Fibroblast of villous mesenchyme (primary cell): Measurements from ENCODE around the gene PTPRN2. TPM values are rescaled to one million over a fixed set of nuclear protein-coding genes. Genes with fewer than 3 reads are reported as not detected.

Source experiments
- DNase-seq: peaks from one replicate; pipeline ENCODE4 v3.0.0-alpha.2; 2010; ENCODE audit warnings: low read depth
- H3K4me3 ChIP-seq: 2 replicates; pipeline ENCODE4 v1.5.1; 2011; ENCODE audit warnings: low read depth, mild to moderate bottlenecking, low read length
- total RNA-seq: library from RNA; depleted of rRNA; stranded (reverse); fragments of >200 nt; gene quantifications from 2 replicates; pipeline ENCODE4 v1.2.3, GENCODE V29; 2012
- TF ChIP-seq, protein P1 (sequence below): IDR thresholded peaks from 2 replicates; pipeline ENCODE4 v1.5.1; 2012; ENCODE audit warnings: low read depth, mild to moderate bottlenecking, low read length; ENCODE audit not compliant: insufficient read depth

The PTPRN2 gene
- total RNA-seq, 1 donor = not detected

DNA sequence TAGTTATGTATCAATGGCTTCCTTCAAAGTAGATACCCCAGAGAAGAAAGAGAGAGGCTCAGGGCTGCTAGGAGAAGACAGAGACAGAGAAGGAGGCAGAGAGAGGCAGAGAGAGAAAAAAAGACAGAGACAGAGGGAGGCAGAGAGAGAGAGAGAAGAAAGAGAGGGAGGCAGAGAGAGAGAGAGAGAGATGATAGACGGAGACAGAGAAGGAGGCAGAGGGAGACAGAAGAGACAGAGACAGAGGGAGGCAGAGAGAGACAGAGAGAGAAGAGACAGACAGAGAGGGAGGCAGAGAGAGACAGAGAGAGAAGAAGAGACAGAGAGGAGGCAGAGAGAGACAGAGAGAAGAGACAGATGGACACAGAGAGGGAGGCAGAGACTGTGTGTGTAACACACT is 1062.9 kb downstream of the PTPRN2 start:
- TF ChIP-seq, protein P1, sequence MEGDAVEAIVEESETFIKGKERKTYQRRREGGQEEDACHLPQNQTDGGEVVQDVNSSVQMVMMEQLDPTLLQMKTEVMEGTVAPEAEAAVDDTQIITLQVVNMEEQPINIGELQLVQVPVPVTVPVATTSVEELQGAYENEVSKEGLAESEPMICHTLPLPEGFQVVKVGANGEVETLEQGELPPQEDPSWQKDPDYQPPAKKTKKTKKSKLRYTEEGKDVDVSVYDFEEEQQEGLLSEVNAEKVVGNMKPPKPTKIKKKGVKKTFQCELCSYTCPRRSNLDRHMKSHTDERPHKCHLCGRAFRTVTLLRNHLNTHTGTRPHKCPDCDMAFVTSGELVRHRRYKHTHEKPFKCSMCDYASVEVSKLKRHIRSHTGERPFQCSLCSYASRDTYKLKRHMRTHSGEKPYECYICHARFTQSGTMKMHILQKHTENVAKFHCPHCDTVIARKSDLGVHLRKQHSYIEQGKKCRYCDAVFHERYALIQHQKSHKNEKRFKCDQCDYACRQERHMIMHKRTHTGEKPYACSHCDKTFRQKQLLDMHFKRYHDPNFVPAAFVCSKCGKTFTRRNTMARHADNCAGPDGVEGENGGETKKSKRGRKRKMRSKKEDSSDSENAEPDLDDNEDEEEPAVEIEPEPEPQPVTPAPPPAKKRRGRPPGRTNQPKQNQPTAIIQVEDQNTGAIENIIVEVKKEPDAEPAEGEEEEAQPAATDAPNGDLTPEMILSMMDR = no peak
- no peak for DNase-seq
- no peak overlapping the region for H3K4me3 ChIP-seq

GRCh38 chr7:157523766-157524421 is 1063.7 kb downstream of the PTPRN2 start:
- TF ChIP-seq, protein P1 = no peak
- H3K4me3 ChIP-seq = no peak overlapping the region
- no peak for DNase-seq

GRCh38 chr7:157523371-157523765 is 1064.3 kb downstream of the PTPRN2 start:
- TF ChIP-seq, protein P1 = no peak
- DNase-seq = no peak
- no peak overlapping the region for H3K4me3 ChIP-seq

- TF ChIP-seq, protein P1 = no peak
- no peak overlapping the region for H3K4me3 ChIP-seq
- no peak for DNase-seq
Measured at GRCh38 chr7:157522954-157523353, 1064.7 kb downstream of the PTPRN2 start.

DNA sequence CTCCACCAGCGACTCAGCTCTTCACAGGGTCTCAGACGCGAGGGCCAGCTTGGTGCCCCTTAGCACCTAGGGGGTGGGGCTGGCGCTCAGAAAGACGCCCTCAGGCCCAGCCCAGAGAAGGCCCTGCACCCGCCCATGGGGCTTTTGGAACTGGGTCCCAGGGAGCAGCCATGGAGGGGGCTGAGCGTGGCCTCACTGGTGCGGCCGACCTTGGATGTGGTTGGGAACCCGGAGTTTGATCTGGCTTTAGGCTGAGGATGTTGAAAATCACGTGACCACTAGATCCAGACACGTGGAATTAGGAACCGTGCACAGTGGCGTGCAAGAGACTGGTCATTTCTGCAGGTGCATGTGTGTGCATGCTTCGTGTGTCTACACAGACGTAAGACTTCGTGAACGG is 1065.4 kb downstream of the PTPRN2 start:
- H3K4me3 ChIP-seq = no peak overlapping the region
- no peak for DNase-seq

DNA sequence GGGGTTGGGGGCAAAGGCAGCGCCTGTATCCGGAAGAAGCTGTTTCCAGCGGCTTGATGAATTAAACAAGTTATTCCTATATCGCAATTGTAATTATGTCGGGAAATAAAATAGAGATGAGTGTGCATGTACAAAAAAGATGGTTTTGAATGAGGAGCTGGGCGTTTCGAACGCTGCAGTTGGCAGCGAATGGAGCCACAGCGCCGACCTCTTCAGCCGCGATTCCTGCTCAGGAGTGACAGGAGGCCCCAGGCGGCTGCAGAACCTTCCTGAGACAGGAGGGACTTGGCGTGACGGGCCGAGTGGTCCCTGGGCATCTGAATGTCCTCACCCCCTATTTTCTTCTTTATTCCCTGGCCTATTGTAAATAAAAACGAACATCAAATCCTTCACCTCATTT is 1065.9 kb downstream of the PTPRN2 start:
- H3K4me3 ChIP-seq = no peak overlapping the region
- DNase-seq = no peak
- TF ChIP-seq, protein P1 = no peak

More for the DNA sequence above, 1065.4 kb downstream of the PTPRN2 start:
- TF ChIP-seq, protein P1 = no peak
